BJ (cell line): Measurements from ENCODE around the gene CCDC15. TPM values are rescaled to one million over a fixed set of nuclear protein-coding genes. Genes with fewer than 3 reads are reported as not detected.
A peak's percentile ranks its signal among the peaks of the same experiment; 100 is the strongest.

Experiments
- CTCF ChIA-PET: fragments of 350-600 bp; formaldehyde crosslinking; extraction: SDS; loops from one replicate; lab custom pipeline; 2021; ENCODE audit warnings: antibody characterized with exemption, inconsistent platforms; lab: Yijun Ruan, JAX
- POLR2A ChIA-PET: fragments of 300-600 bp; sonication (Branson Sonifier 250); formaldehyde crosslinking; extraction: SDS; loops from one replicate; lab custom pipeline; 2021; ENCODE audit warnings: antibody characterized with exemption; lab: Charles Lee
- DNase-seq: peaks from one replicate; pipeline ENCODE4 v3.0.0-alpha.2; 2011; ENCODE audit warnings: low read depth
- H3K27me3 ChIP-seq: 2 replicates; pipeline ENCODE4 v1.6.0; 2011; ENCODE audit warnings: low read length; ENCODE audit not compliant: control insufficient read depth, insufficient read depth
- H3K36me3 ChIP-seq: 2 replicates; pipeline ENCODE4 v1.5.1; 2011; ENCODE audit warnings: low read length; ENCODE audit not compliant: control insufficient read depth, insufficient read depth
- H3K4me3 ChIP-seq: 2 replicates; pipeline ENCODE4 v1.5.1; 2011; ENCODE audit warnings: low read depth, mild to moderate bottlenecking, control low read depth, low read length
- polyA plus RNA-seq: library from polyadenylated mRNA; depleted of rRNA; stranded (reverse); fragments of >200 nt; gene quantifications from 2 replicates; pipeline ENCODE4 v1.2.3, GENCODE V29; 2011
- TF ChIP-seq, protein P1 (sequence below): IDR thresholded peaks from 2 replicates; pipeline ENCODE4 v1.5.1; 2011; ENCODE audit warnings: low read depth, mild to moderate bottlenecking, control low read depth, inconsistent platforms, low read length, moderate library complexity; ENCODE audit not compliant: insufficient read depth

The CCDC15 gene
- polyA plus RNA-seq, 1 experiment = 0.66 TPM

DNA sequence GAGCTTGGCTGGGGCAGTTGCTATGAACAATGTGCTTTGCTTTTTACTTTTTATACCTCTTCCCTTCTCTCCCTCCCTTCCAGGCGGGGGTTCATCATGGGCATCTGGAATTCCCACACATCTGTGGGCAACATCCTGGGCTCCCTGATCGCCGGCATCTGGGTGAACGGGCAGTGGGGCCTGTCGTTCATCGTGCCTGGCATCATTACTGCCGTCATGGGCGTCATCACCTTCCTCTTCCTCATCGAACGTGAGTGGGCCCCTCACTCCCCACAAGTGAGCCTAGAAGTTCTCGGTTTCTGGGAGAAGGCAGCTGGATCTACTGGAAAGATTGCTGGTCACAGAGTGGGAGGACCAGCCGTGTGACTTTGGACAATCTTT is 126.5 kb downstream of the CCDC15 start:
- H3K36me3 ChIP-seq = no peaks in the 10 kb centered on the region
- TF ChIP-seq, protein P1, sequence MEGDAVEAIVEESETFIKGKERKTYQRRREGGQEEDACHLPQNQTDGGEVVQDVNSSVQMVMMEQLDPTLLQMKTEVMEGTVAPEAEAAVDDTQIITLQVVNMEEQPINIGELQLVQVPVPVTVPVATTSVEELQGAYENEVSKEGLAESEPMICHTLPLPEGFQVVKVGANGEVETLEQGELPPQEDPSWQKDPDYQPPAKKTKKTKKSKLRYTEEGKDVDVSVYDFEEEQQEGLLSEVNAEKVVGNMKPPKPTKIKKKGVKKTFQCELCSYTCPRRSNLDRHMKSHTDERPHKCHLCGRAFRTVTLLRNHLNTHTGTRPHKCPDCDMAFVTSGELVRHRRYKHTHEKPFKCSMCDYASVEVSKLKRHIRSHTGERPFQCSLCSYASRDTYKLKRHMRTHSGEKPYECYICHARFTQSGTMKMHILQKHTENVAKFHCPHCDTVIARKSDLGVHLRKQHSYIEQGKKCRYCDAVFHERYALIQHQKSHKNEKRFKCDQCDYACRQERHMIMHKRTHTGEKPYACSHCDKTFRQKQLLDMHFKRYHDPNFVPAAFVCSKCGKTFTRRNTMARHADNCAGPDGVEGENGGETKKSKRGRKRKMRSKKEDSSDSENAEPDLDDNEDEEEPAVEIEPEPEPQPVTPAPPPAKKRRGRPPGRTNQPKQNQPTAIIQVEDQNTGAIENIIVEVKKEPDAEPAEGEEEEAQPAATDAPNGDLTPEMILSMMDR = no peak
- H3K27me3 ChIP-seq = no peaks in the 10 kb centered on the region; the same call in 1 of the 2 replicates
- H3K4me3 ChIP-seq = no peak overlapping the region
- CTCF ChIA-PET = no interaction called here
- DNase-seq = no peak
- POLR2A ChIA-PET = no interaction called here

GRCh38 chr11:125081098-125081798 is 127.2 kb downstream of the CCDC15 start:
- TF ChIP-seq, protein P1 = no peak
- no peak for DNase-seq
- ChIA-PET POLR2A (no interaction called here), CTCF (interaction anchor here (0.6 to 2.6 kb wide), 3 partner anchors 10 to 311 kb away, joined by 3 to 12 read pairs (median 3); no protein-coding TSS in a partner anchor)
- H3K27me3 ChIP-seq = no peaks in the 10 kb centered on the region; the same call in 1 of the 2 replicates
- H3K4me3 ChIP-seq = no peak overlapping the region
- no peaks in the 10 kb centered on the region for H3K36me3 ChIP-seq

GRCh38 chr11:125082040-125082439 is 128.0 kb downstream of the CCDC15 start:
- Histone ChIP-seq H3K27me3 (no peaks in the 10 kb centered on the region; the same call in 1 of the 2 replicates), H3K4me3 (no peak overlapping the region), H3K36me3 (no peaks in the 10 kb centered on the region)
- TF ChIP-seq, protein P1 = no peak
- CTCF ChIA-PET = interaction anchor here (0.6 to 2.6 kb wide), 3 partner anchors 9 to 310 kb away, joined by 3 to 12 read pairs (median 3); no protein-coding TSS in a partner anchor
- DNase-seq = no peak
- POLR2A ChIA-PET = no interaction called here

DNA sequence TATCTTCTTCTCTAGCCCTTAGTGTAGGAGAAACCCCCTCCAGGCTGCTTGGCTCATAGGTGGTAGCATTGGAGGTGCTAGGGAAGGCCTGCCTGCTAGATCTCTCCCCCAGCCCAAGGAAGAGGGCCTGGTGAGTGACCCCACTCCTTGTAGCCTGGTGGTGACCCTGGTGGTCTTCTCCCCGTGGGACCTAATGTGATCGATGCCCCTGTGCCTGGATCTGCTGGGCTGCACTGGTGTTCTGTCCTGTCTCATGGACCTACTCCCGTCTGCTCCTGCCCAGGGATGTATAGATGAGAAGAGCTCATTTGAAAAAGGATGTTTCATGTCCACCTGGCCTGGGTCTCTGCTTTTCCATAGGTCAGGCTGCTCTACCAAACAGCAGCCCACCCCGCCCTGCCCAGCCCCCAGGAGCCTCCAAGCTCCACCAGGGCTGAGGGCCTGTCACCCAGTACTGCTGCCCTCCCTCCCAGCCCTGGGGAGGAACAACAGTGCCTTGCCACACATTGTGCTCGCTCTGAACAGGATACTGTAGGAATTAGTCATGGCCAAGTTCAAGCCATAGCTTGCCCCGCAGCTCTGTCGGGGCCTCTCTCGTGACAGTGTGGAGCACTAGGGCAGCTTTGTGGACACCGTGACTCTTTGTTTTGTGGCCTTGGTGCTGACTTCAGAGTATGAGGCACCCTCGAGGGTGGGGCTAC is 128.8 kb downstream of the CCDC15 start:
- POLR2A ChIA-PET = interaction anchor here (0.6 kb wide), 1 partner anchor 10 kb away, joined by 3 read pairs; no protein-coding TSS in a partner anchor
- no peaks in the 10 kb centered on the region for H3K36me3 ChIP-seq
- no peak overlapping the region for H3K4me3 ChIP-seq
- TF ChIP-seq, protein P1 = no peak
- no peaks in the 10 kb centered on the region; the same call in 1 of the 2 replicates for H3K27me3 ChIP-seq
- peak; percentile 33 for DNase-seq
- CTCF ChIA-PET = interaction anchor here (1.1 to 2.6 kb wide), 2 partner anchors 9 to 59 kb away, joined by 6 to 12 read pairs; no protein-coding TSS in a partner anchor
